Stimulated activated naive B cell treated with anti-CD40 and anti-IgM and Interleukin-4, amounts not matched to agents 10 μg/mL and 1 μg/mL and 100 μg/mL, for 72 hours (primary cell): Measurements from ENCODE around the gene PIWIL4.

ENCODE experiments used
- ATAC-seq, 2 donors: fragments of 150-1000 bp; cut with Tn5 transposase; replicated peaks; 2 replicates each; pipeline ENCODE4 v1.10.0; 2021; ENCODE audit warnings: moderate library complexity in 1 of 2
- DNase-seq: peaks from one replicate; pipeline ENCODE4 v3.0.0; 2021
- H3K27ac Mint-ChIP-seq: one replicate; pipeline ENCODE4 v1.8.0; 2022; ENCODE audit warnings: mild to moderate bottlenecking, mixed read lengths
- H3K27me3 Mint-ChIP-seq, 2 donors: one replicate each; pipeline ENCODE4 v1.8.0; 2022; ENCODE audit warnings: mixed read lengths in 2 of 2
- H3K36me3 Mint-ChIP-seq, 2 donors: one replicate each; pipeline ENCODE4 v1.8.0; 2022; ENCODE audit warnings: mixed read lengths in 2 of 2, mild to moderate bottlenecking in 1 of 2
- H3K4me1 Mint-ChIP-seq, 2 donors: one replicate each; pipeline ENCODE4 v1.8.0; 2022; ENCODE audit warnings: mixed read lengths in 2 of 2, mild to moderate bottlenecking in 1 of 2
- H3K4me3 Mint-ChIP-seq, 2 donors: one replicate each; pipeline ENCODE4 v1.8.0; 2022; ENCODE audit warnings: mild to moderate bottlenecking in 2 of 2, mixed read lengths in 2 of 2, moderate library complexity in 1 of 2
- H3K9me3 Mint-ChIP-seq, 2 donors: one replicate each; pipeline ENCODE4 v1.8.0; 2022; ENCODE audit warnings: mixed read lengths in 2 of 2, mild to moderate bottlenecking in 1 of 2

Gene PIWIL4

DNA sequence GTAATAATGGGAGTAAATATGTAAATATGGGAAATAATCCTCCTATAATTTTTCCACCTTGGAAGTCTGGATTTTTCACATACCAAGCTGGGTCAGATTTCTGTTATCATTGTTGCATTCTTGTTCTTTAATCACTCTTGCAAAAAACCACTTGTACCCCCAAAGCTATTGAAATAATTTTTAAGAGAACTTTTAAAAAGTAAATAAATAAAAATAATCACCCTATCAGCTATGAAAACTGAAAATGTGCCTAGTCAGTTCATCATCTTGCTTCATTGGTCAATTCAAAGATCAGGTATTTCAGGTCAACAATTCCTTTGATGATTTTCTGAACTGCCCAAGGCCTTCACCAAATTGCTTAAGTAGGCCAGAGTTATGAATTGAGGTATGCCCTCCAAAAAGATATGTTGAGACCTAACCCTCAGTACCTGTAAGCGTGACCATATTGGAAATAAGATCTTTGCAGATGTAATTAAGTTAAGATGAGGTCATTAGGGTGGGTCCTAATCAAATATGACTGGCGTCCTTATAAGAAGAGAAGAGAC lies 95.8 kb downstream of the PIWIL4 start:
- H3K36me3 Mint-ChIP-seq, result no peaks in the 10 kb centered on the region
- no peak for DNase-seq

DNA sequence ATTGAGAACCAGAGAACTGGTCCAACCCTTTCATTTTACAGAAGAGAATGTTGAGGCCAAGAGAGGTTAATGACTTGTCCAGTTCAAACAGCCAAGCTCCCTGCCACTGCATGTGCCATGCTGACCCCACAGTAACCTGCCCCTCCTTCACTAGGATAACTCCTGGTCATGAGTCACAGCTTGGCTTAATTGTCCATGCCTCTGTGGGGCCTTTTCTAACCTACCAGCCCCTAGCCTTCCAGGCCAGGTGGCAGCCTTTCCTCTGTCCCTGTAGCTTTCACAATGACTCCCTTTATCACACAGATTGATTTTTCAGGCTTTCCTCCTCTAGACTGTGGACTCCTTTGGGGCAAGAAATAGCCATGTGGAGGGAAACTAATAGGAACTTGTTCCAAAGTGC lies 97.2 kb downstream of the PIWIL4 start:
- no peaks in the 10 kb centered on the region for H3K4me1 Mint-ChIP-seq
- H3K9me3 Mint-ChIP-seq, result peaks cover 0 to 2% of the 10 kb centered on the region in 2 donors
- no peak for DNase-seq
- H3K36me3 Mint-ChIP-seq, result no peaks in the 10 kb centered on the region
- H3K27ac Mint-ChIP-seq, result no peak overlapping the region
- ATAC-seq, result no peak
- no peak overlapping the region for H3K4me3 Mint-ChIP-seq
- peaks cover 6 to 9% of the 10 kb centered on the region in 2 donors for H3K27me3 Mint-ChIP-seq

More for the DNA sequence above, 95.8 kb downstream of the PIWIL4 start:
- Mint-ChIP-seq H3K9me3 (peaks cover 0 to 2% of the 10 kb centered on the region in 2 donors), H3K4me3 (no peak overlapping the region), H3K27me3 (peaks cover 6 to 9% of the 10 kb centered on the region in 2 donors), H3K4me1 (no peaks in the 10 kb centered on the region), H3K27ac (no peak overlapping the region)
- no peak for ATAC-seq

GRCh38 chr11:94665116-94665659 lies 98.0 kb downstream of the PIWIL4 start:
- ATAC-seq (no peak), DNase-seq (no peak)
- H3K36me3 Mint-ChIP-seq, result no peaks in the 10 kb centered on the region
- no peak overlapping the region for H3K4me3 Mint-ChIP-seq
- H3K4me1 Mint-ChIP-seq, result no peaks in the 10 kb centered on the region
- H3K9me3 Mint-ChIP-seq, result peaks cover 0 to 2% of the 10 kb centered on the region in 2 donors
- H3K27me3 Mint-ChIP-seq, result peaks cover 6 to 9% of the 10 kb centered on the region in 2 donors
- no peak overlapping the region for H3K27ac Mint-ChIP-seq

DNA sequence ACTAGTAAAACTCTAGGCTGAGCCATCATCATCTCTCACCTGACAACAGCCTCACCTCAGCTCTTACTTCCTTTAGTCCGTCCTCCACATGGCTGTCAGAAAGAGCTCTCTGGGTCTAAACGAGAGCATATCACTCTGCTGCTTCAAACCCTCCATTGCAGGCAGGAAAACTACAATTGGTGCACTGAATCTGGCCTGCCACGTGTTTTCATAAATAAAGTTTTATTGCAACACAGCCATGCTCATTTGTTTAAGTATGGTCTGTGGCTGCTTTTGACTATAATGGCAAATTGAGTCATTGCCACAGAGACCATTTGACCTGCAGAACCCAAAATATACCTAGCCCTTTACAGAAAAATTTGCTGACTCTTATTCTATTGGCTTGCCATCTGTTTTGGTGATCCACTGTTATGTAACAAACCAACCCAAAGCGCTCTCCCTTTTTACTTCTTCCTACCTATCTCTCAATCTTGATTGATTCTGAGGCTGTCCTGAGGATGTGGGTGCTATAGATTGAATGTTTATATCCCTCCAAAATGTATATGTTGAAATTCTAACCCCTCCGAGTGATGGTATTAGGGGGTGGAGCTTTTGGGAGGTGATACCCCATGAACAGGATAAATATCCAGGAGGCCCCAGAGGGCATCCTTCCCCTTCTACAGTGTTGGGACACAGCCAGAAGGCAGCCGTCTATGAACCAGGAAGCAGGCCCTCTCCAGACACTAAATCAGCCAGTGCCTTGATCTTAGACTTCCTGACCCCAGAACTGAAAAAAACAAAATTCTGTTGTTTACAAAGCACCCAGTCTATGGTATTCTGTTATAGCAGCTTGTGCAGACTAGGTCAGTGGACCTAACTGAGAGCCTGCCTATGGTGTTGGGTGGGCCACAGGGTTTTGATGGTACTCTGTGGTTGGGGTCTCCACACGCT lies 99.9 kb downstream of the PIWIL4 start:
- H3K4me3 Mint-ChIP-seq, result no peak overlapping the region
- DNase-seq, result no peak
- no peak overlapping the region for H3K27ac Mint-ChIP-seq
- H3K9me3 Mint-ChIP-seq, result peaks cover 0 to 2% of the 10 kb centered on the region in 2 donors
- no peaks in the 10 kb centered on the region for H3K4me1 Mint-ChIP-seq
- ATAC-seq, result no peak
- no peaks in the 10 kb centered on the region for H3K27me3 Mint-ChIP-seq
- no peaks in the 10 kb centered on the region for H3K36me3 Mint-ChIP-seq

GRCh38 chr11:94668212-94668793 lies 101.1 kb downstream of the PIWIL4 start:
- Mint-ChIP-seq H3K36me3 (no peaks in the 10 kb centered on the region), H3K9me3 (peaks cover 0 to under 1% of the 10 kb centered on the region in 2 donors), H3K27me3 (no peaks in the 10 kb centered on the region), H3K27ac (no peak overlapping the region), H3K4me1 (no peaks in the 10 kb centered on the region), H3K4me3 (no peak overlapping the region)
- DNase-seq, result no peak
- ATAC-seq, result no peak

DNA sequence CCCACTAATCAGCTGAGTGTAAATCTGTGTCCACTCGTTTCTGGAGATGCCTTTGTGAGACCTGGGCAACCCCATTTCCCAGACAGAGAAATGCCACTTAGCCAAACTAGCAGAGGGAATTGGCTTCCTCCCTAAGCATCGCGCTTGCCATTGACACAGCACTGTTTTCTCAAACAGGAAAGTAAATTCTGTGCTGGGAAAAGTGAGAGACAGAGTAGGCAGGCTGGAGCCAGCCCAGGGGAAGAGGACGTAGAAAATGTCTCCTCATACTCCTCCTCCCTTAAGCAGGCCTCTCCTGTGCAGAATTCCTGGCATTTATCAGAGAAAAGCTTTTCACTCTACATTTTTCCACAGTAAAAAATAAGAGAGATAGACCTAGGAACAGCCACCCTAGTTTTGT lies 101.9 kb downstream of the PIWIL4 start:
- no peak overlapping the region for H3K27ac Mint-ChIP-seq

More for the DNA sequence above, 101.9 kb downstream of the PIWIL4 start:
- ATAC-seq (no peak), DNase-seq (no peak)
- H3K36me3 Mint-ChIP-seq, result no peaks in the 10 kb centered on the region
- H3K27me3 Mint-ChIP-seq, result no peaks in the 10 kb centered on the region
- H3K9me3 Mint-ChIP-seq, result no peaks in the 10 kb centered on the region
- H3K4me1 Mint-ChIP-seq, result no peaks in the 10 kb centered on the region
- H3K4me3 Mint-ChIP-seq, result no peak overlapping the region
